Trophoblast cell (in vitro differentiated cells and primary cell): ENCODE measurements around the gene PSMD13.

Source experiments
- DNase-seq, 2 donors: peaks; one replicate each; pipeline ENCODE4 v3.0.0-alpha.2; 2016
- H2AFZ ChIP-seq: 2 replicates; pipeline ENCODE4 v1.6.1; 2013; ENCODE audit warnings: low read length, moderate library complexity, mild to moderate bottlenecking; ENCODE audit not compliant: insufficient read depth, poor library complexity
- H2AK5ac ChIP-seq: 2 replicates; pipeline ENCODE4 v1.6.1; 2013; ENCODE audit warnings: mild to moderate bottlenecking, low read length
- H2BK120ac ChIP-seq: 2 replicates; pipeline ENCODE4 v1.6.1; 2013; ENCODE audit warnings: low read length, mild to moderate bottlenecking, moderate library complexity; ENCODE audit not compliant: insufficient read depth, poor library complexity
- H2BK12ac ChIP-seq: 2 replicates; pipeline ENCODE4 v1.6.1; 2013; ENCODE audit warnings: mild to moderate bottlenecking, low read length, moderate library complexity
- H2BK5ac ChIP-seq: 2 replicates; pipeline ENCODE4 v1.6.1; 2013; ENCODE audit warnings: low read length, low read depth, moderate library complexity, mild to moderate bottlenecking; ENCODE audit not compliant: poor library complexity
- H3K14ac ChIP-seq: 2 replicates; pipeline ENCODE4 v1.6.1; 2013; ENCODE audit warnings: mild to moderate bottlenecking, low read length
- H3K18ac ChIP-seq: 2 replicates; pipeline ENCODE4 v1.6.1; 2013; ENCODE audit warnings: mild to moderate bottlenecking, low read length
- H3K23ac ChIP-seq: 2 replicates; pipeline ENCODE4 v1.6.1; 2013; ENCODE audit warnings: low read length
- H3K27ac ChIP-seq: 2 replicates; pipeline ENCODE4 v1.5.1; 2013; ENCODE audit warnings: low read depth, mild to moderate bottlenecking, inconsistent platforms, low read length, moderate library complexity
- H3K27me3 ChIP-seq: 2 replicates; pipeline ENCODE4 v1.6.1; 2013; ENCODE audit warnings: inconsistent platforms, mild to moderate bottlenecking, low read length, moderate library complexity; ENCODE audit not compliant: insufficient read depth
- H3K36me3 ChIP-seq, 2 experiments: 1 replicate in 1 of 2; 2 replicates in 1 of 2; pipeline ENCODE4 v1.6.1; 2013; ENCODE audit warnings: low read length in 2 of 2, mild to moderate bottlenecking in 2 of 2, moderate library complexity in 1 of 2; ENCODE audit not compliant: insufficient read depth in 2 of 2, control insufficient read depth in 1 of 2
- H3K4ac ChIP-seq: 2 replicates; pipeline ENCODE4 v1.6.1; 2013; ENCODE audit warnings: low read depth, mild to moderate bottlenecking, low read length, moderate library complexity
- H3K4me1 ChIP-seq, 2 experiments: 1 replicate in 1 of 2; 2 replicates in 1 of 2; pipeline ENCODE4 v1.6.1; 2013; ENCODE audit warnings: low read length in 2 of 2, mild to moderate bottlenecking in 2 of 2, moderate library complexity in 1 of 2; ENCODE audit not compliant: insufficient read depth in 2 of 2, control insufficient read depth in 1 of 2
- H3K4me2 ChIP-seq: 2 replicates; pipeline ENCODE4 v1.6.1; 2013; ENCODE audit warnings: inconsistent platforms, mild to moderate bottlenecking, low read length, moderate library complexity
- H3K4me3 ChIP-seq: 2 replicates; pipeline ENCODE4 v1.5.1; 2013; ENCODE audit warnings: mild to moderate bottlenecking, low read depth, low read length, inconsistent platforms
- H3K79me1 ChIP-seq: one replicate; pipeline ENCODE4 v1.6.1; 2013; ENCODE audit warnings: low read length
- H3K79me2 ChIP-seq: 2 replicates; pipeline ENCODE4 v1.6.1; 2013; ENCODE audit warnings: low read length, mild to moderate bottlenecking; ENCODE audit not compliant: control insufficient read depth, insufficient read depth, poor library complexity
- H3K9ac ChIP-seq: 2 replicates; pipeline ENCODE4 v1.6.1; 2013; ENCODE audit warnings: mild to moderate bottlenecking, low read length
- H3K9me3 ChIP-seq: 2 replicates; pipeline ENCODE4 v1.6.1; 2013; ENCODE audit warnings: low read depth, mild to moderate bottlenecking, control low read depth, inconsistent platforms, low read length; ENCODE audit not compliant: insufficient read depth
- H4K12ac ChIP-seq: 2 replicates; pipeline ENCODE4 v1.6.1; 2013; ENCODE audit warnings: low read depth, mild to moderate bottlenecking, low read length, moderate library complexity
- H4K8ac ChIP-seq: 2 replicates; pipeline ENCODE4 v1.6.1; 2013; ENCODE audit warnings: low read depth, mild to moderate bottlenecking, low read length, moderate library complexity
- H4K91ac ChIP-seq: one replicate; pipeline ENCODE4 v1.6.1; 2013; ENCODE audit warnings: low read depth, mild to moderate bottlenecking, low read length, moderate library complexity
- WGBS: extraction: QIAGEN DNeasy Blood & Tissue Kit; methylation state at CpG from one replicate; pipeline ENCODE4 v1.1.7; 2013; ENCODE audit warnings: missing lambda C conversion rate; ENCODE audit not compliant: insufficient read length, insufficient coverage; ENCODE audit errors: extremely low coverage; 5-methylcytosine and 5-hydroxymethylcytosine counted together

The PSMD13 gene

GRCh38 chr11:253886-254270 is 17.1 kb downstream of the PSMD13 start:
- Histone ChIP-seq H3K27me3 (no peaks in the 10 kb centered on the region), H2BK12ac (no peak overlapping the region), H3K4me3 (no peak overlapping the region), H3K4me1 (no peaks in the 10 kb centered on the region), H4K12ac (peak overlapping the region; percentile 25), H3K23ac (no peak overlapping the region), H3K18ac (no peak overlapping the region), H3K4me2 (no peak overlapping the region), H3K36me3 (peaks cover 31 to 43% of the 10 kb centered on the region in 2 experiments), H3K9me3 (peaks cover 4% of the 10 kb centered on the region), H3K79me1 (no peaks in the 10 kb centered on the region), H4K91ac (no peak overlapping the region), H3K79me2 (no peaks in the 10 kb centered on the region), H3K27ac (no peak overlapping the region), H2BK120ac (no peak overlapping the region), H2AK5ac (no peak overlapping the region), H3K14ac (no peak overlapping the region), H2BK5ac (no peak overlapping the region), H4K8ac (no peak overlapping the region), H3K4ac (no peak overlapping the region), H2AFZ (no peak overlapping the region), H3K9ac (peak overlapping the region; percentile 4)
- no CpG with 5 or more reads among the region's 5 CpGs for WGBS
- DNase-seq = no peak

DNA sequence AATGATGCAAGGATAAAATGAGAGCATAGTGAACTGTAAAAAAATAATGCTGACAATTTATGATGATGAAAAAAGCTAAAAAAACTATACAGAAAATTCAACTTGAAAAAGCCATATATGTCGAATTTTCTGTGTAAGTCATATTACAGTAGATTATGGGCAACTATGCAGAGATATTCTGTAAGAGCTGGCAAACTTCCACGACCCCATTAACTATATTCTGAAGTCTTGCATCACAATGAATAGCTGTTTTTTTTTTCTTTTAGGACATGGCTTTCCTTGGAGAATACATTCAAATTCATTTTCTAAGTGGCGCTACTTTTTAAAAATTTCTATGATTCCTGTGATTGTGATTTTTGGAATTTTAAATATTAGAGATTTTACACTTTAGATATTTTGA is 18.4 kb downstream of the PSMD13 start:
- no peaks in the 10 kb centered on the region for H3K79me1 ChIP-seq
- no peak overlapping the region for H3K4ac ChIP-seq
- peaks cover 28 to 36% of the 10 kb centered on the region in 2 experiments for H3K36me3 ChIP-seq
- H3K27ac ChIP-seq = no peak overlapping the region
- no peak overlapping the region for H2AFZ ChIP-seq
- H3K79me2 ChIP-seq = no peaks in the 10 kb centered on the region
- H3K27me3 ChIP-seq = no peaks in the 10 kb centered on the region
- H3K23ac ChIP-seq = no peak overlapping the region
- no peak overlapping the region for H2BK12ac ChIP-seq
- DNase-seq = no peak
- H3K18ac ChIP-seq = no peak overlapping the region
- no peak overlapping the region for H4K12ac ChIP-seq
- H2AK5ac ChIP-seq = no peak overlapping the region
- no peak overlapping the region for H2BK120ac ChIP-seq
- no peak overlapping the region for H3K4me3 ChIP-seq
- H2BK5ac ChIP-seq = no peak overlapping the region
- H3K4me2 ChIP-seq = no peak overlapping the region
- H4K91ac ChIP-seq = no peak overlapping the region
- H3K4me1 ChIP-seq = no peaks in the 10 kb centered on the region
- WGBS = no CpG with 5 or more reads among the region's 3 CpGs
- no peak overlapping the region for H4K8ac ChIP-seq
- H3K9ac ChIP-seq = no peak overlapping the region
- H3K14ac ChIP-seq = no peak overlapping the region
- peaks cover 4% of the 10 kb centered on the region for H3K9me3 ChIP-seq

GRCh38 chr11:255816-256215 is 19.0 kb downstream of the PSMD13 start:
- Histone ChIP-seq H2BK5ac (no peak overlapping the region), H2AFZ (no peak overlapping the region), H3K18ac (no peak overlapping the region), H3K4ac (no peak overlapping the region), H3K9ac (no peak overlapping the region), H2BK12ac (no peak overlapping the region), H4K12ac (no peak overlapping the region), H3K79me2 (no peaks in the 10 kb centered on the region), H3K14ac (no peak overlapping the region), H2AK5ac (no peak overlapping the region), H3K36me3 (peaks cover 26 to 30% of the 10 kb centered on the region in 2 experiments), H3K4me1 (no peaks in the 10 kb centered on the region), H3K27ac (no peak overlapping the region), H4K8ac (no peak overlapping the region), H3K4me3 (no peak overlapping the region), H3K23ac (no peak overlapping the region), H4K91ac (no peak overlapping the region), H3K27me3 (no peaks in the 10 kb centered on the region), H2BK120ac (no peak overlapping the region), H3K4me2 (no peak overlapping the region), H3K9me3 (peaks cover 4% of the 10 kb centered on the region), H3K79me1 (no peaks in the 10 kb centered on the region)
- no peak for DNase-seq
- 100% methylated on average over 2 of the region's 2 CpGs for WGBS

GRCh38 chr11:256952-257737 is 20.4 kb downstream of the PSMD13 start:
- Histone ChIP-seq H2BK12ac (no peak overlapping the region), H3K9me3 (peaks cover 4% of the 10 kb centered on the region), H4K91ac (no peak overlapping the region), H3K27ac (no peak overlapping the region), H3K79me2 (no peaks in the 10 kb centered on the region), H2BK120ac (no peak overlapping the region), H3K4me3 (no peak overlapping the region), H2AK5ac (no peak overlapping the region), H4K8ac (no peak overlapping the region), H3K18ac (no peak overlapping the region), H3K9ac (no peak overlapping the region), H3K79me1 (no peaks in the 10 kb centered on the region), H3K4me1 (no peaks in the 10 kb centered on the region), H3K4ac (no peak overlapping the region), H2AFZ (no peak overlapping the region), H3K4me2 (no peak overlapping the region), H3K23ac (no peak overlapping the region), H2BK5ac (no peak overlapping the region), H4K12ac (no peak overlapping the region), H3K14ac (no peak overlapping the region), H3K27me3 (no peaks in the 10 kb centered on the region), H3K36me3 (peaks cover 19% of the 10 kb centered on the region in 2 experiments)
- WGBS = no CpG with 5 or more reads among the region's 14 CpGs
- DNase-seq = no peak
